Ishikawa (cell line): ENCODE measurements around the gene ARHGAP26.

ENCODE experiments used
- CEBPB ChIP-seq: IDR thresholded peaks from 2 replicates; pipeline ENCODE4 v1.6.1; 2012
- CREB1 ChIP-seq: IDR thresholded peaks from 2 replicates; pipeline ENCODE4 v1.6.1; 2012; ENCODE audit warnings: low read depth
- EGR1 ChIP-seq: IDR thresholded peaks from 2 replicates; pipeline ENCODE4 v1.6.1; 2012
- EP300 ChIP-seq: IDR thresholded peaks from 2 replicates; pipeline ENCODE4 v1.6.1; 2012; ENCODE audit warnings: borderline replicate concordance
- FOXM1 ChIP-seq: IDR thresholded peaks from 2 replicates; pipeline ENCODE4 v1.6.1; 2012; ENCODE audit warnings: low read depth, borderline replicate concordance
- MAX ChIP-seq: IDR thresholded peaks from 2 replicates; pipeline ENCODE4 v1.6.1; 2012
- NFIC ChIP-seq: IDR thresholded peaks from 2 replicates; pipeline ENCODE4 v1.6.1; 2012
- REST ChIP-seq: IDR thresholded peaks from 2 replicates; pipeline ENCODE4 v1.6.1; 2012; ENCODE audit warnings: low read depth, mild to moderate bottlenecking
- TAF1 ChIP-seq: IDR thresholded peaks from 2 replicates; pipeline ENCODE4 v1.6.1; 2012; ENCODE audit warnings: low read depth, mild to moderate bottlenecking
- TCF12 ChIP-seq: IDR thresholded peaks from 2 replicates; pipeline ENCODE4 v1.6.1; 2012; ENCODE audit warnings: low read depth
- TEAD4 ChIP-seq: IDR thresholded peaks from 2 replicates; pipeline ENCODE4 v1.6.1; 2012
- USF1 ChIP-seq: IDR thresholded peaks from 2 replicates; pipeline ENCODE4 v1.6.1; 2012
- YY1 ChIP-seq: IDR thresholded peaks from 2 replicates; pipeline ENCODE4 v1.6.1; 2012; ENCODE audit warnings: low read depth
- ZBTB7A ChIP-seq: IDR thresholded peaks from 2 replicates; pipeline ENCODE4 v1.6.1; 2012; ENCODE audit warnings: low read depth

- TF ChIP-seq REST = no peak
- no peak for TF ChIP-seq CEBPB
- no peak for TF ChIP-seq TCF12
- TF ChIP-seq YY1 = no peak
- no peak for TF ChIP-seq ZBTB7A
- no peak for TF ChIP-seq USF1
- TF ChIP-seq TEAD4 = no peak
- TF ChIP-seq NFIC = no peak
- TF ChIP-seq EP300 = no peak
- no peak for TF ChIP-seq FOXM1
- no peak for TF ChIP-seq TAF1
- TF ChIP-seq EGR1 = no peak
- no peak for TF ChIP-seq MAX
- no peak for TF ChIP-seq CREB1
Observed at GRCh38 chr5:142746532-142747433, 23.4 kb upstream of the ARHGAP26 start.
